Osteocyte (in vitro differentiated cells): Measurements from ENCODE around the gene CNPY4. TPM values are rescaled to one million over a fixed set of nuclear protein-coding genes. Genes with fewer than 3 reads are reported as not detected.
A peak's percentile ranks its signal among the peaks of the same experiment; 100 is the strongest.

Experiments used
- DNase-seq: peaks from one replicate; pipeline ENCODE4 v3.0.0; 2021; ENCODE audit warnings: mixed read lengths; ENCODE audit not compliant: unreplicated experiment; ENCODE audit errors: extremely low spot score
- H3K27ac Mint-ChIP-seq: one replicate; pipeline ENCODE4 v1.8.0; 2021; ENCODE audit warnings: mild to moderate bottlenecking, mixed read lengths; ENCODE audit not compliant: unreplicated experiment
- H3K27me3 Mint-ChIP-seq: one replicate; pipeline ENCODE4 v1.8.0; 2021; ENCODE audit warnings: mixed read lengths; ENCODE audit not compliant: unreplicated experiment
- H3K36me3 Mint-ChIP-seq: one replicate; pipeline ENCODE4 v1.8.0; 2021; ENCODE audit warnings: mixed read lengths; ENCODE audit not compliant: unreplicated experiment
- H3K4me1 Mint-ChIP-seq: one replicate; pipeline ENCODE4 v1.8.0; 2021; ENCODE audit warnings: mixed read lengths; ENCODE audit not compliant: unreplicated experiment
- H3K4me3 Mint-ChIP-seq: one replicate; pipeline ENCODE4 v1.8.0; 2021; ENCODE audit warnings: mild to moderate bottlenecking, moderate library complexity, mixed read lengths; ENCODE audit not compliant: unreplicated experiment
- H3K9me3 Mint-ChIP-seq: one replicate; pipeline ENCODE4 v1.8.0; 2021; ENCODE audit warnings: mixed read lengths; ENCODE audit not compliant: unreplicated experiment
- microRNA-seq: library from miRNA; unstranded; fragments of <30 nt; microRNA quantifications from one replicate; pipeline ENCODE4 v1.1.0, GENCODE V29; 2020; ENCODE audit not compliant: unreplicated experiment
- total RNA-seq: library from RNA; stranded (reverse); gene quantifications from 2 replicates; pipeline ENCODE4 v1.2.1, GENCODE V29; 2021
- TF ChIP-seq, protein P1 (sequence below): fragments of 200-600 bp; sonication (generic); IDR thresholded peaks from 2 replicates; pipeline ENCODE4 v1.5.0; 2021; ENCODE audit warnings: antibody characterized with exemption, mild to moderate bottlenecking, moderate library complexity

CNPY4 gene
- total RNA-seq, 1 donor from 2014 or later: 33.6 TPM

GRCh38 chr7:100173806-100174495 is 54.5 kb downstream of the CNPY4 start:
- H3K36me3 Mint-ChIP-seq: peaks cover 4% of the 10 kb centered on the region
- no peak overlapping the region for H3K4me3 Mint-ChIP-seq
- TF ChIP-seq, protein P1, sequence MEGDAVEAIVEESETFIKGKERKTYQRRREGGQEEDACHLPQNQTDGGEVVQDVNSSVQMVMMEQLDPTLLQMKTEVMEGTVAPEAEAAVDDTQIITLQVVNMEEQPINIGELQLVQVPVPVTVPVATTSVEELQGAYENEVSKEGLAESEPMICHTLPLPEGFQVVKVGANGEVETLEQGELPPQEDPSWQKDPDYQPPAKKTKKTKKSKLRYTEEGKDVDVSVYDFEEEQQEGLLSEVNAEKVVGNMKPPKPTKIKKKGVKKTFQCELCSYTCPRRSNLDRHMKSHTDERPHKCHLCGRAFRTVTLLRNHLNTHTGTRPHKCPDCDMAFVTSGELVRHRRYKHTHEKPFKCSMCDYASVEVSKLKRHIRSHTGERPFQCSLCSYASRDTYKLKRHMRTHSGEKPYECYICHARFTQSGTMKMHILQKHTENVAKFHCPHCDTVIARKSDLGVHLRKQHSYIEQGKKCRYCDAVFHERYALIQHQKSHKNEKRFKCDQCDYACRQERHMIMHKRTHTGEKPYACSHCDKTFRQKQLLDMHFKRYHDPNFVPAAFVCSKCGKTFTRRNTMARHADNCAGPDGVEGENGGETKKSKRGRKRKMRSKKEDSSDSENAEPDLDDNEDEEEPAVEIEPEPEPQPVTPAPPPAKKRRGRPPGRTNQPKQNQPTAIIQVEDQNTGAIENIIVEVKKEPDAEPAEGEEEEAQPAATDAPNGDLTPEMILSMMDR: no peak
- no peak for DNase-seq
- peaks cover 19% of the 10 kb centered on the region for H3K4me1 Mint-ChIP-seq
- no peaks in the 10 kb centered on the region for H3K9me3 Mint-ChIP-seq
- H3K27ac Mint-ChIP-seq: peak overlapping the region; percentile 42
- peaks cover 6% of the 10 kb centered on the region for H3K27me3 Mint-ChIP-seq

GRCh38 chr7:100174582-100174981 is 55.1 kb downstream of the CNPY4 start:
- Mint-ChIP-seq H3K4me1 (peaks cover 19% of the 10 kb centered on the region), H3K27ac (no peak overlapping the region), H3K27me3 (peaks cover 6% of the 10 kb centered on the region), H3K4me3 (no peak overlapping the region), H3K36me3 (peaks cover 4% of the 10 kb centered on the region), H3K9me3 (no peaks in the 10 kb centered on the region)
- TF ChIP-seq, protein P1: no peak
- no peak for DNase-seq

Small RNA genes within 50 kb of the gene (microRNA-seq; reads per million reads assigned to microRNA genes)
- gene MIR106B (1,165 reads per million, percentile 79 among the genes with 10 or more reads in this experiment), gene MIR25 (391 reads per million, percentile 71 among the genes with 10 or more reads in this experiment), gene MIR4658 (not detected), gene MIR93 (2,305 reads per million, percentile 84 among the genes with 10 or more reads in this experiment)

Other genes with a start within 250 kb of the CNPY4 start
- gene OR2AE1, start 242.6 kb upstream of the CNPY4 start, total RNA-seq: not detected in 2 replicates
- gene TRIM4, start 200.1 kb upstream of the CNPY4 start, total RNA-seq: 13.1 and 14.3 TPM in 2 replicates
- gene GJC3, start 190.0 kb upstream of the CNPY4 start, total RNA-seq: not detected in 2 replicates
- gene AZGP1, start 143.6 kb upstream of the CNPY4 start, total RNA-seq: not detected in 2 replicates
- 84.1 and 90.4 TPM in 2 replicates for gene ZKSCAN1, start 104.0 kb upstream of the CNPY4 start, total RNA-seq
- gene ZSCAN21, start 69.9 kb upstream of the CNPY4 start, total RNA-seq: 13.9 and 14.6 TPM in 2 replicates
- gene ZNF3, start 37.9 kb upstream of the CNPY4 start, total RNA-seq: 35.4 and 39.2 TPM in 2 replicates
- gene COPS6, start 30.7 kb upstream of the CNPY4 start, total RNA-seq: 93.7 and 101 TPM in 2 replicates
- gene MCM7, start 18.2 kb upstream of the CNPY4 start, total RNA-seq: 73.3 and 77.8 TPM in 2 replicates
- 22.0 and 27.4 TPM in 2 replicates for gene AP4M1, start 18.0 kb upstream of the CNPY4 start, total RNA-seq
- gene TAF6, start 276 bp upstream of the CNPY4 start, total RNA-seq: 62.8 and 63.9 TPM in 2 replicates
- 2.3 TPM in 2 replicates for gene MBLAC1, start 7.3 kb downstream of the CNPY4 start, total RNA-seq
- gene LAMTOR4, start 29.3 kb downstream of the CNPY4 start, total RNA-seq: 111 and 123 TPM in 2 replicates
- 18.2 and 20.3 TPM in 2 replicates for gene TRAPPC14, start 39.1 kb downstream of the CNPY4 start, total RNA-seq
- gene GAL3ST4, start 49.0 kb downstream of the CNPY4 start, total RNA-seq: 2.9 and 3.6 TPM in 2 replicates
- 8.1 and 12.6 TPM in 2 replicates for gene GPC2, start 57.7 kb downstream of the CNPY4 start, total RNA-seq
- 1.0 and 1.5 TPM in 2 replicates for gene STAG3, start 58.3 kb downstream of the CNPY4 start, total RNA-seq
- not detected in 2 replicates for gene PVRIG, start 100.3 kb downstream of the CNPY4 start, total RNA-seq
- gene SPDYE3, start 188.1 kb downstream of the CNPY4 start, total RNA-seq: not detected in 2 replicates
- 31.7 and 38.7 TPM in 2 replicates for gene PILRB, start 238.5 kb downstream of the CNPY4 start, total RNA-seq